Activated effector memory CD4-positive, alpha-beta T cell treated with anti-CD3 and anti-CD28 coated beads, Interleukin-2, amount 50 U/mL, for 16 hours (primary cell): ENCODE results near the gene GALNT18.

ENCODE experiments used
- DNase-seq: peaks from one replicate; pipeline ENCODE4 v3.0.0-alpha.2; 2020

GALNT18 gene

DNA sequence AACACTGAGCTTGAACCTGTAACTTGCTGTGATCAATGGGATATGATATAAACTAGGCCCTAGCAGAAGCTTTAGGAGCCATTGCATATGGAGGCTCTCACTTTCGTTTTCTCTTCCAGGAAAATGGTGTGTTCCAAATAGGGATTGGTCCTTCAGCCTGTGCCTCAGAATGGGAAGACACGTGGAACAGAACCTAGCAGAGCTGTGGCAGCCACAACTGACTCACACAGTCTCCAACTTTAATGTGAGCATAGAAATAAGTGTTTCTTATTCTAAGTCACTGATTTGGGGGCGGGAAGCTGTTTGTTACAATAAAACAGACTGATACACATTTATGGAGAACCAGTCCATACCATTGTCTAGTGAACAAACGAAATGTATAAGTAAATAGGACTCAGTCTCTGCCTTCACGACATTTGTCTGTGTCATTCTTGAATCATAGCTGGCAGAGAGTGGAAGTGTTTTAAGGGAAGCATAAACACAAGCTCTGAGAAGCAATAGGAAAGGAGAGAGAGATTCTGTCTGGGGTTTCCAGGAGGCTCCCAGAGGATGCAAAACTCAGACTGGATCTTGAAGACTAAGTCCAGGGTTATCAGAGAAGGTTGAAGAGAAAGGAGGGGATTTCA lies 97.3 kb downstream of the GALNT18 start:
- DNase-seq, result no peak

GRCh38 chr11:11522591-11522990 lies 99.2 kb downstream of the GALNT18 start:
- DNase-seq, result no peak

DNA sequence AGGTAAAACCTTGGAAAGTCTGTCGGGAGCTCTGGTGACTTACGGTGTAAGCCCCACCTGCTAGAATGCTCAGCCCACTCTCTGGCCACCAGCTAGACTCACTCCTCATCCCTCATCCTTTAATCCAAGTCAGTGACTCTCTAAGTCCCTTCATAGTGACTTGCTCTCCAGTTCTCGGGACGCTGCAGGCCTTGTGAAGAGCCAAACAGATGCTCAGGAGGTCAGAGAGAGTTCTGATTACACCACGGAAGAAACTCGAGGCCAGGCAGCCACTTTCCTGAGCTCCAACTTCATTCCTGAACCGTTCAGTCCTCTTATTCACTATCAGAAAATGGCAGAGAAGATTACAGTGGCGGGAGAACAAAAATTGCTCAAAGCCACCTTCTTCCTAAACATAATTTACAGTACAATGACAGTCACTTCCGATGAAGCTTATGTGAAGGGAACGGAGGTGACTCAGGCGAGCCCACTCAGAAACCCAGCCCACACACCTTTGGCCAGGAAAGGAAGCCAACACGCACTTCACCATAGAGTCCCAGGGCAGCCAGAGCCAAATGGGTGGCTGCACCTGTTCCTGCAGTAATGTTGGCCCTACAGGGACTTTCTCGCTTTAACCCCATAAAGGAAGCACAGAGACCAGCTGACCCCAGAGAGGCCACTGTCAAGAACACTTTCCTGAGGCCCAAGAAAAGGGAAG lies 100.4 kb downstream of the GALNT18 start:
- no peak for DNase-seq

DNA sequence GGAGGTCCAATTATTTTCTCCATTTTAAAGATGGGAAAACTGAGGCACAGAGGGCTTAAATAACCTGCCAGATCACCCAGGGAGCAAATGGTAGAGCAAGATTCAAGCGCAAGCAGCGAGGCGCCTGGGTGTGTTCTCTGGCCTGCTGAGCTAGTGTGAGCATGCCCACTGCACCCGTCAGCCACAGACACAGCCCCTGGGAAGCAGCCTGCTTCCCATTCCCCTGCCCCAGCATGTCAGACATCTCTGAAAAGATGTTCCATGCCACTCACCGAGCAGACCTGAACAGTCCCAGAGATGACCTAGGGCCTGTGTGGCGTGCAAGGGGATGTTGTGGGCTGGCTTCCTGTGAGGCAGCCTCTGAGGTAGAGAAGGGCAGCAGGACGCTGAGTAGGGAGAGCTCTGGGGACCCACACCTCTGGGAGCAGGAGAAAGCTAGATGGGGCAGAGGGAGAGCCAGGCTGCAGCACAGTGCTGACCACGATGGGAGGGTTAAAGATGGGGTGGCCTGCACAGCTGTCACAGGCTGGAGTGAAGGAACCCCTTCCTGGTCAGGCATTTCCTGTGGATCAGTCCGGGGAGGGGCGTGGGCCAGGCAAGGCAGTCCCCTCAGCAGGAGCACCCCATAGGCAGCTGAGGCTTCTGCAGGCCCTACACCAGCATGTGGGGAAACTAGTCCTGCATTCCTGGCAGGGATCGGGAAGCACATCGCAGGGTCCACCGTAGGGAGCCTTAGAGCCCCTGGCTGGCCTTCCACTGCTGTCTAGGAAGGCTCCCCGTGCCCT lies 101.4 kb downstream of the GALNT18 start:
- no peak for DNase-seq

DNA sequence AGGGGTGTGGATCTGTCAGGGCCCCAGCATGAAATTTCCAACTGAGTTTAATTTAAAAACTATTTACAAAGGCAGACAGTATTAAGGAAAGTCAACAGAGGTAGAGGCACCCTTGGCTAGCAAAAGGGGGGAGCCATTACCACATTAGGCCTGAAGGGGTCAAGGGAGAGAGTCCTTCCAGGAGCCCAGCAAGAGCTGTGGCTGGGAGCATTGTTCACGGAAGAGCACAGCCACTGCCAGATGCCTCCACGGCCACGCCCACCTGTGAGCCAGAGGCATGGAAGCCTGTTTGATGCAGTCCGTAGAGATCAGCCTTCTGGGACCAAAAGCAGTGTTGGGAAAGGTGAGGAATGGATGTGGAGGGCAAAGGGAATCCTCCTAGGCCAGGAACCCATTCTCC lies 102.6 kb downstream of the GALNT18 start:
- DNase-seq, result no peak

GRCh38 chr11:11514246-11514645 lies 107.6 kb downstream of the GALNT18 start:
- no peak for DNase-seq

GRCh38 chr11:11513422-11513821 lies 108.4 kb downstream of the GALNT18 start:
- DNase-seq, result no peak

GRCh38 chr11:11512929-11513328 lies 108.9 kb downstream of the GALNT18 start:
- DNase-seq, result no peak

DNA sequence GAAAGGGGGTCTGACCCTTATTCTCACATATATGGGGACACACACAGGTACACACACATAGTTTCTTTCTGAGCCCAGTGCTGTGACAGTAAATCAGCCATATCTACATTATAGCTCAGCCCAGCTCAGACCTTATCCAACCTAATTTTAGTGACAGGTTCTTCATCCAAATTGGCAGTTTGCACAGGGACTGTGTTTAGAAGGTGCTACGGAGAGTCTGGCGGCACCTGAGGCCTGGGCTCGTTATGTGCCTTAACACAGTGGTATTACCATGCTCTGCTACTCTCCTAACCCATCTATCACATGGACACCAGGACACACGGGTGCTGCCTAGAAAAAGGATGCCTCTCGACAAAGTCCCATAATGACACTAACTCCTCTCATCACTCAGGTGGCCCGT lies 109.3 kb downstream of the GALNT18 start:
- no peak for DNase-seq

GRCh38 chr11:11512090-11512489 lies 109.7 kb downstream of the GALNT18 start:
- DNase-seq, result no peak

DNA sequence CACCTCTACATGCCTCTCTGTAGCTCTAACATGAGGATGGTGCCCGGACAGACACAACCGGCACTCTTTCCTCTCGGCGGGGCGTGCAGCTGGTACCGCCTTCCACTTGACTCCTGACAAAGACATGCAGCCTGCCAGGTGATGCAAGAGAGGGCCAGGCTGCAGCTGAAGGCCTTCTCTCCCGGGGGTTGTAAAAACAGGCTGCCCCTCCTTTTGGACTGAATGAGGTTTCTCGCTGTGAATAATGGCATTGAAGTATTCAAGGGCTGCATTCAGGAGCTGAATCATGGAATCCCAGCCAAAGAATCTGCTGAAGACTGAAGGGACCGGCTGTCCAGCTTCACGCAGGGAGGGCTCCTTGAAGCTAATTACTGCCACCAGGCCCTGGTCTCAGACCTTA lies 110.9 kb downstream of the GALNT18 start:
- no peak for DNase-seq

DNA sequence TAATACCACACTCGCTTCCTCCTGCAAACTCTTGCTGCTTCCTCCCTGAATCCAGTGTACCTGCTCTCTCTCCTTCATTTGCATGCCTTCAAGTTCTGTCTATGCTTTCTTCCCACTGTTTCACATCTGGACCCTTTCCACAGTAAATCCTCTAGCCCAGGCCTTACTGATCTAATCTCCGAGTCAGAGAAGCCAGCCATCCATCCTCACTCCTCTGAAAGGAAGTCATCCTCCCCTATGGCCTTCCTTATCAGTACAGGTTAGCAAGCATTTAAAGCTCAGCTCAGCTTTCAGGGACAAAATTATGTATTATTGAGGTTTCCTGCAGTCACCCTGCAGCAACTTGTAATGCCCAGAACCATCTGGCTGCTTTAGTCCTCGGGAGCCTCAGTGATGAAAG lies 116.1 kb downstream of the GALNT18 start:
- DNase-seq, result no peak

GRCh38 chr11:11505190-11505589 lies 116.6 kb downstream of the GALNT18 start:
- DNase-seq, result no peak

GRCh38 chr11:11504071-11504470 lies 117.7 kb downstream of the GALNT18 start:
- no peak for DNase-seq

- no peak for DNase-seq
These were observed 119.4 kb downstream of the GALNT18 start for GRCh38 chr11:11502263-11502861.

GRCh38 chr11:11501546-11502262 lies 120.1 kb downstream of the GALNT18 start:
- DNase-seq, result no peak

DNA sequence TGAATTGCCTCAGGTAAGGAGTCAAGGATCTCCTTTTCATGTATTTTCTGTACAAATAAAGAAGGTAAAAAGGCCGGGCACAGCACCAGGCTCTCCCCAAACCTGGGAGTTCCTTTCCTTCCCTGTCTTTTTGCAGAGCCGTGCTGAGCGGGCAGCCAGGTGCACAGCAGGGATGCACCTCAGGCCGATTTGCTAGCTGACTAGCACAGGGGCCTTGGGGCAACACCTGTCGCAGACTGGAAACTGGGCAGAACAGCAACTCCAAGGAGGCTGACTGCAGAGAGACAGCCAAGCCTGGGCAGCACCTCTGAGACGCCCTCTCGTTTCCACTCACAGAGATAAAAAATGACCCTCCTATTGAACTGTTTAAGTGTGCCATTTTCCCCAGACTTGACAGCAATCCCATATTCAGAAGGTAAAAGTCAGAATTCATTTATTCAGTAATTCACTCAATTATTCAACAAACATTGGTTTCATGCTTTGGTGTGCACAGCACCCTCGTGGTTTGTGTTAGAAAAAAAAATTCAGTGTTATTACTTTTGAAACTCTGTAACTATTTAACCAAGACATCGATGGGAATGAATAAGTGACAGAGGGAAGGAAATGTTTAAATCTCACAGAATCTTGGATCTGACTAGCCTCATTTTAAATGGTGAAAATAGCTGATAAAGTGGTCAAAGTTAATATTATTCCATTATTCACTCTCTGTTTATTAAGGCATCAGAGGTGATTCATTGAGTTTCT lies 120.9 kb downstream of the GALNT18 start:
- no peak for DNase-seq

GRCh38 chr11:11499300-11499699 lies 122.5 kb downstream of the GALNT18 start:
- no peak for DNase-seq

- no peak for DNase-seq
These were observed 123.6 kb downstream of the GALNT18 start for GRCh38 chr11:11498195-11498594.

DNA sequence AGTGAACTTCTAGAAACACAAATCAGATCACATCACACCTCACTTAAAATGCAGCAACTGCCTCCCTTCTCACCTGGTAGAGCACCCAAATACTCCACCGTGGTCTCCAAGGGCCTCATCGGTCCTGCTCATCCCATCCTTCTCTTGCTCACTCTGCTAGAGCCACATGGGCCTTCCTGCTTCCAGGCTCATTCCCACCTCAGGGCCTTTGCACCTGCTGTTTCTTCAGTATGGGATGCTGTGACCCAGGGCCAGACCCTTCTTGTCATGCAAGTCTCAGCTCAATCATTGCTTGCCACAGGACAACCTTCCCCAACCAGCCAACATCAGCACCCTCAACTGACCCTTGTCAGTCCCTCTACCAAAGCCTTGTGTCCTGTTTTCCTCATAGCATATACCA lies 124.9 kb downstream of the GALNT18 start:
- no peak for DNase-seq

DNA sequence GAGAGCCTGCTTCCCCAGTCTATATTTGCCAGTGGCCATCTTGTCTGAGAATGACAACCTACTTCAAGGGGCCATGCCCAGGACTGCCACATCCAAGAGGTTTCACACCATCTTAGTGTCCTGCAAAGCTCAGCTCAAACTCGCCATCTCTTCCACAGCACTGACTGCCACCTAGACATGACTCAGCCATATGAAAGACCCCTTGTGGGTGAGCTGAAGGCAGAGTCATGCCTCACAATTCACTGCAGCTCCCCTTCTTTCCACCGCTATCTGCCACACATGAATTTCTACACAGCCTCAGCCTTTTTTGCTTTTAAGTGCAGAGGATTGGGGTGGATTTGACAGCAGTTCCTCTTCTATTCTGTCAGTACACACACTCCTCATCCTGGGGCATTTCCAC lies 127.5 kb downstream of the GALNT18 start:
- DNase-seq, result no peak

DNA sequence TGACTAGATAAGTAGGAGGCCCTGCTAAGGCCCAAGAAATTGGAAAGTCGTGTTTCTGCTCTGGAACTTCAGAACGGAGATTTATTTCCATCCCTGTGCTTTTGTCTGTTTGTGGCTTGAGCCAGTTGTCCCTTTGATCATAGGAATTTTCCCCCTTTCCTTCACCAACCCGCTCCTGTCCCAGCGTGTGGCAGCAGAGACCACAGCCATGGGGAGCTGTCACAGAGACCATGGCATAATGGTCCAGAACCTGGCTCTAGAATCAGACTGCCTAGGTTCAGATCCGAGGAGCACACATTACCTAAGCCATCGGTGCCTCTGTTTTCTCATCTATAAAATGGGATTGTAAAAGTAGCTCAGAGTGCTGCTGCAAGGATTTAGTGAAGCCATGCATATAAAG lies 128.1 kb downstream of the GALNT18 start:
- DNase-seq, result no peak
